GM18508 (cell line): ENCODE measurements around the gene AADACL3.
"Not testable (repeated sequence)": the region's sequence is repeated elsewhere in the genome, so short reads cannot be mapped to it uniquely, and the experiment has no call there.

Experiments used
- ATAC-seq: cut with Tn5 transposase; IDR thresholded peaks from one replicate; pipeline ENCODE4 v1.9.1; 2021; ENCODE audit warnings: moderate number of reproducible peaks; ENCODE audit not compliant: insufficient read depth, unreplicated experiment

Gene AADACL3

GRCh38 chr1:12715896-12716437 is at the start of gene AADACL3:
Gene AADACL3, plus strand, starts transcription at chr1:12716110. Its CDS starts 67 bp downstream, at chr1:12716177.
- no peak for ATAC-seq

GRCh38 chr1:12666141-12666735 is 49.7 kb upstream of the AADACL3 start:
- ATAC-seq, result no peak

DNA sequence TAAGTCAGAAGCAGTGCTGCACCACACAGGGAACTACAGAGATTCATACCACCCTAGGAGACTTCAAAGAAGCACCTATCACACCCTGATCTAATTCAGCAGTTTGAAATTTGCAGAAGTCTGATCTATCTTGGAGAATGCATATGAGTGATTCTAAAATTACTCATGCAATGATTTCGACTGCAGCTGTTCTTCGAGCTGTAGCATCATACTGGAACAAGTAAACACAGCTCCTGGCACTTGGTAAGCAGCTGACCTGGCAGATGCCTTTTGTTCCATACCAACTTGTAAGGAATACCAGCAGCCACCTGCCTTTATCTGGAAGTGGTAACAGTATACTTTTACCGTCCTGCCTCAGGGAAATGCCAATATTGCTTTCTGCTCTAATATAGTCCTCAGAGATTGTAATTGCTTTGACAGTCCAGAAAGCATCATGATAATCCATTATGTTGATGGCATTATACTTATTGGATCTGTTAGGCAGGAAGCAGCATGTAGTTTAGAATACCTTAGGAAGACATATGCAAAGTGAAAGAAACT is 46.3 kb upstream of the AADACL3 start:
- ATAC-seq, result no peak

- no peak for ATAC-seq
These were observed 41.6 kb upstream of the AADACL3 start for GRCh38 chr1:12674358-12674757.

- ATAC-seq, result not testable (repeated sequence)
These were observed 39.8 kb upstream of the AADACL3 start for GRCh38 chr1:12676122-12676521.

DNA sequence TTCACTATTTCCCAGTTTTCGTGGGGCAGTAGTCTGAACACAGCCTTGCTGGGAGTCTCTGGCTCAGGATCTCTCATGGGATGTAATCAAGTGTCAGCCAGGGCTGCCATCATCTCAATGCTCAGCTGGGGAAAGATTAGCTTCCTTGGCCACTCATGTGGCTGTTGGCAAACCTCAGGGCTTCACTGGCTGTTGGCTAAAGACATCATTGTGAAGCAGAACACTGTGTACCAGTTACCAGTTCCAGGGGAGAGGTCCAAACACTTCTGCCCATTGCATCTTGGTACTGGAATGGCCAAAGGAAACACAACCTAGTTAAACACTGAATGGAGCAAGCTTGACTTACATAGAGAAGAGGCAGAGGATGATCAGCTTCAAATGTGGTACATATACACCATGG is 38.3 kb upstream of the AADACL3 start:
- ATAC-seq, result no peak

GRCh38 chr1:12678350-12678749 is 37.6 kb upstream of the AADACL3 start:
- no peak for ATAC-seq

DNA sequence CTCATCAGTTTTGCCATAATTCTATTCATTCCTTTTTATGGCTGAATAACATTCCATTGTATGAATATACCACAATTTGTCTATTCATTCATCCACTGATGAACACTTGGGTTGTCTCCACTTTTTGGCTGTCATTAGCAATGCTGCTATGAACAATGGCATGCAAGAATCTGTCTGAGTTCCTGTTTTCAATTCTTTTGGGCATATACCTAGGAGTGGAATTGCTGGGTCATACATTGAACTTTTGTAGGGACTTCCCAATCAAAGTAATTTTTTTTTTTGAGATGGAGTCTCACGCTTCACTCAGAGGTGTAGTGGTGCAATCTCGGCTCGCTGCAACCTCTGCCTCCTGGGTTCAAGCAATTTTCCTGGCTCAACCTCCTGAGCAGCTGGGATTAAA is 37.1 kb upstream of the AADACL3 start:
- no peak for ATAC-seq

DNA sequence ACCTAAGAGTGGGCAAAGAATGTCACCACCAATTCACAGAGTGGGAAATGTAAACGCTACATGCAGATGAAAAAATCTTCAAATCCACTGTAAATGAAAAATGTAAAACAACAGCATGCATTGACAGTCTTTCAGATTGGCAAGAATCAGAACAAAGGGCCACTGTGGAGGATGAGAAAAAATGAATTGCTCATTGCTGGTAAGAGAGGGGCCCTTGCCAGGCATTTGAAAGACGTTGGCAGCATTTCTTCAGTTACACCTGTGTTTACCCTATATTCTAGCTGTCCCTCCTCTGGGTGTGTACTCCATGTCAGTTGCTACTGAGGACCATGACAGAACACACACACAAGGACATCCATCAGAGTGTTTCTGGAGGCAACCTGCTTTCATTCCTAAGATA is 25.8 kb upstream of the AADACL3 start:
- no peak for ATAC-seq

DNA sequence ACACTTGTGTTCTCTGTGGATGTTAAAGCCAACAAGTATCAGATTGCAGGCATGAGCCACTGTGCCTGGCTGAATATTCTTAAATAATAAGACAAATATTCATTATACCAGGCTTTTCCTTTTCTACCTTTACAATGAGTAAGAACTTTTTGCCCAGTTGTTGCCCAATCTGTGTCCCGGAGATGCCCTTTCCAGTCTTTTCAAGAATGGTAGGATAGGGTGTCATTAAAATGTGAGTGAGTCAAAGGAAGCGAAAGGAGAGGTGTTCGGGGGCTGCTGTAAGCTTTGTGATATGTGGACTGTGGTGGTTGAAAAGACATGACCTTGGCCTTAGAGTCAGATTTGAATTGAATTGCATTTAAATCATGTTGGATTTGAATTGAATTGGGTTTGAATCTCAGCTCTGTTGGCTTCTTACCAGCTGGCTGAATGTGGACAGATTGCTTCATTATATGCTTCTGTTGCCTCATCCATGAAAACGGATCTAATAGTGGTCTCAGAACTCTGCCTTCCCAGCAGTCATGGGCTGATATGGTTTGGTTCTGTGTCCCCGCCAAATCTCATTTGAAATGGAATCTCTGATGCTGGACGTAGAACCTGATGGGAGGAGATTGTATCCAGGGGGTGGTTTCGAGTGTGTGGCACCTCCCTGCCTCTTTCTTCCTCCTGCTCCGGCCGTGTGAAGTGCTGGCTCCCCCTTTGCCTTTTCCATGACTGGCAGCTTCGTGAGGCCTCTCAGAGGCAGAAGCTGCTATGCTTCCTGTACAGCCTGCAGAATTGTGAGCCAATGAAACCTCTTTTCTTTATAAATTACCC is 22.7 kb upstream of the AADACL3 start:
- ATAC-seq, result no peak

DNA sequence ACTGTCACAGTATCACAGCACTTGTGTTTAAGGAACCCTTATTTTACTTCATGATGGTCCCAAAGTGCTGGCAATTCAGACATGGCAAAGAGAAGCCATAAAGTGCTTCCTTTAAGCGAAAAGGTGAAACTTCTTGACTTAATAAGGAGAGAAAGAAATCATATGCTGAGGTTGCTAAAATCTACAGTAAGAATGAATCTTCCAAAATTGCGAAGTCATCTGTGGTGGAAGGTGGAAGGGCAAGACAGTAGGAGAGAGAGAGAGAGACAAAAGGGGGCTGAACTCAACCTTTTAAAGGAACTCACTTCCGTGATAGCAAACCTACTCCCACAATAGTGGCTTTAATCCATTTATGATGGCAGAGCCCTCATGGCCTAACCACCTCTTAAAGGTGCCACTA is 19.3 kb upstream of the AADACL3 start:
- no peak for ATAC-seq

GRCh38 chr1:12697397-12697796 is 18.5 kb upstream of the AADACL3 start:
- no peak for ATAC-seq

- no peak for ATAC-seq
These were observed 12.0 kb upstream of the AADACL3 start for GRCh38 chr1:12703821-12704451.

GRCh38 chr1:12706061-12706460 is 9.8 kb upstream of the AADACL3 start:
- ATAC-seq, result no peak

DNA sequence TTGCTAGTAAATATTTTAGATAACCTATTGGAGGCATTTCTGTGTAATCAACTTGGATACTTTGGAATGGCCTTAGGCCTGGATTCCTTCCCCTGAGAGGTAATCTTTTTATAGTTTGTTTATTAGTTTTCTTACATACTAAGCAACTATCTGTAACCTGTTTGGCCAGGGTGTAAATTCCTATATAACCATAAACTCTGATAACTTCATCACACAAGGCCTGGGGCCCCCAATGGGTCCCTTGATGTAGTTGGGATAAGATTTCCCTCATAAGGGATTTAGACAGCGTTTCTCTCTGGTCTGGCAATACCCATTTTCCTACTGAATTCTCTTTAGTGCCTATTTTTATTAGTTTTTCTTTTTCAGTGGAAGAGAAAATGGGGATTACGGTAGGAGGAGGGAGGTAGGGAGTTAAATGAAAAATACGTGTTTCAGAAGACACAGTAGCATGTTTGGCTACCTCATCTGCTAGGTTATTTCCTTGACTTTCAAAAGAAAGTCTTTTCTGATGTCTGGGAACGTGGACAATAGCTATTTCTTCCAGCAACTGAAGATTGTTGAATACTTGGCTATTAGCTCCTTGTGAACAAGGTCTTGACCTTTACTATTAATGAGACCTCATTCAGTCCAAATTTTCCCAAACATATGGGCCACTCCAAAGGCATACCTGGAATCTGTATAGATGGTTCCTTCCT is 7.4 kb upstream of the AADACL3 start:
- no peak for ATAC-seq

DNA sequence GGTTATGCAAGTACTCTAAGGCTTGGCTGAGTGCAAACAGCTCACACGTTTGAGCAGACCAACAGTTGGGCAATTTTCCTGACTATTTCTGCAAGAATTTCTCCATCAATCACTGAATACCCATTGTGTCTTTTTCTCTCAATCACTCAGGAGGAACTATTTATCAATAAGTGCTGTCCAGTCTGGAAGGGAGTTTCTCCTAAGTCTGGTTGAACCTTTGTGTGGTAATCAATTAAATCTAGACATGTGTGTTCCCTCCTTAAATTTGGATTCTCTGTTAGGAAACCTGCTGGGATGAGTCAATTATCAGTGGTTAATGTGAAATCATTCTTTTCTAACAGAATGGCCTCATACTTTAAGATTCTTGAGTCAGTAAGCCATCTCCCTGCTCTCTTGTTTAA is 6.8 kb upstream of the AADACL3 start:
- ATAC-seq, result no peak

- no peak for ATAC-seq
These were observed 6.2 kb upstream of the AADACL3 start for GRCh38 chr1:12709696-12710095.

GRCh38 chr1:12711536-12711935 is 4.4 kb upstream of the AADACL3 start:
- ATAC-seq, result no peak

GRCh38 chr1:12712076-12712475 is 3.8 kb upstream of the AADACL3 start:
- no peak for ATAC-seq

- ATAC-seq, result no peak
These were observed 3.0 kb upstream of the AADACL3 start for GRCh38 chr1:12712929-12713328.
